GM23248 (cell line): ENCODE data around the gene FXYD6.

Source experiments
- EZH2 ChIP-seq: fragments of 200-600 bp; sonication (generic); IDR thresholded peaks from 2 replicates; pipeline ENCODE4 v1.6.1; 2018; ENCODE audit warnings: antibody characterized with exemption, mild to moderate bottlenecking; ENCODE audit not compliant: insufficient read depth, poor library complexity, severe bottlenecking
- EZH2phosphoT487 ChIP-seq: fragments of 200-600 bp; sonication (generic); IDR thresholded peaks from 2 replicates; pipeline ENCODE4 v1.6.1; 2018; ENCODE audit warnings: antibody characterized with exemption, moderate library complexity, mild to moderate bottlenecking, low read depth; ENCODE audit not compliant: insufficient read depth

DNA sequence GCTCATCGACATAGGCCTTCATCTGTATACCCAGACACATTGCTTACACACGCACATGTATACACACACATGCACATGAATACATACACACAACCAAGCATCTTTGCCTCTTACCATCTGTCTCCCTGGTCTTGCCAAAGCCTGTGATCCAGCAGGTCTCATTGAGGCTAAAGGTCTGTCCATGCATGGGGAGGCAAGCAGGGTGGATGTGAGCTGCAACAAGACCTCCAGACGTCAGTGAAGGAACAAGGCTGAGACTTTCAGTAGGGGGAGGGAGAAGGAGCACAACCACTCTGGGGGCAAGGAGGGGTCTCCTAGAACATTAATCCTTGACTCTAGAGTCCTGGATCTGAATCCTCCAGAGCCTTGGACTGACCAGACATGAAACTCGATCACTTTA lies 29.1 kb upstream of the FXYD6 start:
- no peak for TF ChIP-seq EZH2
- no peak for TF ChIP-seq EZH2phosphoT487
